ENCODE measurements around the gene DLGAP1. TPM values are rescaled to one million over a fixed set of nuclear protein-coding genes. Genes with fewer than 3 reads are reported as not detected.

Gene DLGAP1
- total and polyA plus RNA-seq, 2 experiments from 2014 or later: 17.0 to 48.5 TPM

- Histone ChIP-seq H3K9me2 (ENCODE audit: insufficient read depth) (no peaks in the 10 kb centered on the region), H3K27ac (ENCODE audit: low read depth) (no peak overlapping the region), H3K4me3 (no peak overlapping the region), H4K20me1 (replicated peaks; ENCODE audit: insufficient read depth) (no peaks in the 10 kb centered on the region), H3K4me1 (ENCODE audit: insufficient read depth) (peaks cover 6% of the 10 kb centered on the region; the same call in 1 of the 2 replicates), H3K36me3 (ENCODE audit: insufficient read depth) (no peaks in the 10 kb centered on the region), H3K79me2 (replicated peaks; ENCODE audit: insufficient read depth) (no peaks in the 10 kb centered on the region), H2AFZ (no peak overlapping the region; the same call in none of the 2 replicates), H3F3A (replicated peaks; ENCODE audit: low read depth) (peaks cover 8% of the 10 kb centered on the region; the same call in 1 of the 2 replicates), H3K27me3 (ENCODE audit: insufficient read depth) (no peaks in the 10 kb centered on the region), H3K4me2 (no peak overlapping the region)
- Mint-ChIP-seq H3K4me3 (no peak overlapping the region), H3K27ac (no peak overlapping the region), H3K36me3 (ENCODE audit: low read depth) (no peaks in the 10 kb centered on the region), H3K4me1 (peaks cover 21% of the 10 kb centered on the region), H3K9me3 (no peaks in the 10 kb centered on the region), H3K27me3 (ENCODE audit: insufficient read depth, low read depth, poor library complexity) (peaks cover 6% of the 10 kb centered on the region)
- ATAC-seq (no peak), DNase-seq (ENCODE audit: low spot score) (no peak)
- TF ChIP-seq POLR2AphosphoS5 (IDR thresholded peaks at IDR 0.05; ENCODE audit: low read depth) (no peak), STAT1 (IDR thresholded peaks at IDR 0.05; ENCODE audit: unreplicated experiment) (no peak), EZH2phosphoT487 (IDR thresholded peaks at IDR 0.05; ENCODE audit: unreplicated experiment) (no peak)
Observed at GRCh38 chr18:3485153-3486149, 969.7 kb downstream of the DLGAP1 start.

GRCh38 chr18:3482258-3482657 lies 972.8 kb downstream of the DLGAP1 start:
- no peak for TF ChIP-seq NANOG (IDR thresholded peaks at IDR 0.05; ENCODE audit: borderline replicate concordance)
- TF ChIP-seq CREB1 (CRISPR knock-in tag; IDR thresholded peaks at IDR 0.05; ENCODE audit: low read depth): no peak
- no peak for TF ChIP-seq ZNF462 (CRISPR knock-in tag; IDR thresholded peaks at IDR 0.05)
- TF ChIP-seq ETS1 (IDR thresholded peaks at IDR 0.05): no peak
- no peak for TF ChIP-seq POLR2AphosphoS5 (IDR thresholded peaks at IDR 0.05; ENCODE audit: low read depth)
- no peak for TF ChIP-seq EZH2 (IDR thresholded peaks at IDR 0.05; ENCODE audit: low read depth, unreplicated experiment)
- no peak for TF ChIP-seq EZH2phosphoT487 (IDR thresholded peaks at IDR 0.05; ENCODE audit: unreplicated experiment)
- TF ChIP-seq ZNF331 (CRISPR knock-in tag; IDR thresholded peaks at IDR 0.05; ENCODE audit: low read depth): no peak
- TF ChIP-seq JUNB (IDR thresholded peaks at IDR 0.05; ENCODE audit: unreplicated experiment): no peak
- no peak for TF ChIP-seq ZNF114 (CRISPR knock-in tag; IDR thresholded peaks at IDR 0.05)
- H3K4me1 Mint-ChIP-seq: peaks cover 23% of the 10 kb centered on the region
- Histone ChIP-seq H3K36me3 (ENCODE audit: insufficient read depth) (no peaks in the 10 kb centered on the region), H3K4me2 (no peak overlapping the region), H3K4me3 (no peak overlapping the region), H3K27me3 (ENCODE audit: insufficient read depth) (no peaks in the 10 kb centered on the region), H2AFZ (peak overlapping the region; percentile 84; the same call in 1 of the 2 replicates), H3K4me1 (ENCODE audit: insufficient read depth) (peaks cover 4% of the 10 kb centered on the region; the same call in 1 of the 2 replicates), H3F3A (replicated peaks; ENCODE audit: low read depth) (peaks cover 8% of the 10 kb centered on the region; the same call in 1 of the 2 replicates), H3K27ac (ENCODE audit: low read depth) (no peak overlapping the region), H3K9me2 (ENCODE audit: insufficient read depth) (peaks cover 14% of the 10 kb centered on the region; the same call in 1 of the 2 replicates), H4K20me1 (replicated peaks; ENCODE audit: insufficient read depth) (no peaks in the 10 kb centered on the region), H3K79me2 (replicated peaks; ENCODE audit: insufficient read depth) (no peaks in the 10 kb centered on the region)
- no peaks in the 10 kb centered on the region for H3K36me3 Mint-ChIP-seq (ENCODE audit: low read depth)
- no peak for ATAC-seq
- no peak for DNase-seq (ENCODE audit: low spot score)
- peaks cover 8% of the 10 kb centered on the region for H3K27me3 Mint-ChIP-seq (ENCODE audit: insufficient read depth, low read depth, poor library complexity)
- H3K9me3 Mint-ChIP-seq: no peaks in the 10 kb centered on the region
- no peak overlapping the region for H3K4me3 Mint-ChIP-seq
- no peak overlapping the region for H3K27ac Mint-ChIP-seq

Measured in GM23338 (cell line).